ENCODE data around the gene FERD3L.
"Not testable (repeated sequence)": the region's sequence is repeated elsewhere in the genome, so short reads cannot be mapped to it uniquely, and the experiment has no call there.

Gene FERD3L

GRCh38 chr7:19144661-19145433 lies at the start of gene FERD3L:
FERD3L (minus strand) TSS chr7:19145421; CDS start chr7:19145362, 59 bp downstream.
- DNase-seq (ENCODE audit: extremely low read depth, low read depth) = no peak
- H3K4me3 ChIP-seq (replicated peaks; ENCODE audit: low read depth, low read length) = no peak within 1 kb of the TSS
- TF ChIP-seq CTCF (IDR thresholded peaks at IDR 0.05; ENCODE audit: low read depth, low read length, missing control alignments) = no peak

- not testable (repeated sequence) for H3K4me3 ChIP-seq (replicated peaks; ENCODE audit: low read depth, low read length); DNase-seq (ENCODE audit: extremely low read depth, low read depth)
These were observed 49.2 kb upstream of the FERD3L start for GRCh38 chr7:19194417-19194816.

GRCh38 chr7:19181634-19182033 lies 36.4 kb upstream of the FERD3L start:
- no peak for DNase-seq (ENCODE audit: extremely low read depth, low read depth)
- TF ChIP-seq CTCF (IDR thresholded peaks at IDR 0.05; ENCODE audit: low read depth, low read length, missing control alignments) = no peak
- H3K4me3 ChIP-seq (replicated peaks; ENCODE audit: low read depth, low read length) = no peak overlapping the region

GRCh38 chr7:19178595-19178994 lies 33.4 kb upstream of the FERD3L start:
- DNase-seq (ENCODE audit: extremely low read depth, low read depth) = no peak
- TF ChIP-seq CTCF (IDR thresholded peaks at IDR 0.05; ENCODE audit: low read depth, low read length, missing control alignments) = no peak

GRCh38 chr7:19177269-19177668 lies 32.0 kb upstream of the FERD3L start:
- TF ChIP-seq CTCF (IDR thresholded peaks at IDR 0.05; ENCODE audit: low read depth, low read length, missing control alignments) = no peak
- H3K4me3 ChIP-seq (replicated peaks; ENCODE audit: low read depth, low read length) = no peak overlapping the region
- DNase-seq (ENCODE audit: extremely low read depth, low read depth) = no peak

More at GRCh38 chr7:19178595-19178994, 33.4 kb upstream of the FERD3L start:
- H3K4me3 ChIP-seq (replicated peaks; ENCODE audit: low read depth, low read length) = no peak overlapping the region

- no peak for DNase-seq (ENCODE audit: extremely low read depth, low read depth)
- no peak overlapping the region for H3K4me3 ChIP-seq (replicated peaks; ENCODE audit: low read depth, low read length)
- TF ChIP-seq CTCF (IDR thresholded peaks at IDR 0.05; ENCODE audit: low read depth, low read length, missing control alignments) = no peak
These were observed 30.0 kb upstream of the FERD3L start for GRCh38 chr7:19175241-19175640.

GRCh38 chr7:19161671-19162070 lies 16.4 kb upstream of the FERD3L start:
- no peak overlapping the region for H3K4me3 ChIP-seq (replicated peaks; ENCODE audit: low read depth, low read length)
- no peak for TF ChIP-seq CTCF (IDR thresholded peaks at IDR 0.05; ENCODE audit: low read depth, low read length, missing control alignments)
- no peak for DNase-seq (ENCODE audit: extremely low read depth, low read depth)
